Measurements from ENCODE around the gene PPEF2. TPM values are rescaled to one million over a fixed set of nuclear protein-coding genes. Genes with fewer than 3 reads are reported as not detected.
"Not testable (repeated sequence)": the region's sequence is repeated elsewhere in the genome, so short reads cannot be mapped to it uniquely, and the experiment has no call there.

Gene PPEF2
- total RNA-seq, 1 donor from 2014 or later = not detected

GRCh38 chr4:75848891-75849290, 53.4 kb downstream of the PPEF2 start:
- H2AFZ ChIP-seq (ENCODE audit: low read depth, low read length) = no peak overlapping the region
- H3K27ac Mint-ChIP-seq (ENCODE audit: unreplicated experiment) = peak overlapping the region; percentile 35
- no peak overlapping the region for H3K4me3 ChIP-seq (ENCODE audit: insufficient read depth, low read depth, low read length)
- FAIRE-seq (no peak), DNase-seq (ENCODE audit: low read depth) (peak; percentile 70)
- no peak overlapping the region for H3K4me3 Mint-ChIP-seq (ENCODE audit: unreplicated experiment)
- H3K4me1 Mint-ChIP-seq (ENCODE audit: low read depth, unreplicated experiment) = peaks cover 25% of the 10 kb centered on the region
- H3K9ac ChIP-seq (ENCODE audit: low read length) = no peak overlapping the region
- no peaks in the 10 kb centered on the region for H3K27me3 ChIP-seq (ENCODE audit: insufficient read depth, low read length)
- no peaks in the 10 kb centered on the region for H3K36me3 Mint-ChIP-seq (ENCODE audit: low read depth, unreplicated experiment)
- H3K79me2 ChIP-seq (ENCODE audit: insufficient read depth, low read length) = no peaks in the 10 kb centered on the region
- peaks cover 2% of the 10 kb centered on the region for H3K27me3 Mint-ChIP-seq (ENCODE audit: low read depth, unreplicated experiment)
- H3K4me1 ChIP-seq (ENCODE audit: insufficient read depth, low read length) = peaks cover 32% of the 10 kb centered on the region
- H3K27ac ChIP-seq (ENCODE audit: low read depth, low read length) = no peak overlapping the region
- no peaks in the 10 kb centered on the region for H3K9me3 ChIP-seq (ENCODE audit: insufficient read depth, low read depth, low read length)
- no peaks in the 10 kb centered on the region for H4K20me1 ChIP-seq (ENCODE audit: insufficient read depth, low read length)
- H3K4me2 ChIP-seq (ENCODE audit: low read length) = peak overlapping the region; percentile 64
- H3K9me3 Mint-ChIP-seq (ENCODE audit: unreplicated experiment) = no peaks in the 10 kb centered on the region
- no peaks in the 10 kb centered on the region for H3K36me3 ChIP-seq (ENCODE audit: insufficient read depth, low read length)
- no peak for TF ChIP-seq CTCF (IDR thresholded peaks at IDR 0.05; ENCODE audit: insufficient read depth, low read depth, low read length)
- no peak for TF ChIP-seq EZH2 (IDR thresholded peaks at IDR 0.05; ENCODE audit: insufficient read depth, low read length)

- not testable (repeated sequence) for H3K79me2 ChIP-seq (ENCODE audit: insufficient read depth, low read length); H3K36me3 Mint-ChIP-seq (ENCODE audit: low read depth, unreplicated experiment); H3K36me3 ChIP-seq (ENCODE audit: insufficient read depth, low read length); H3K4me3 Mint-ChIP-seq (ENCODE audit: unreplicated experiment); H2AFZ ChIP-seq (ENCODE audit: low read depth, low read length); H3K27me3 Mint-ChIP-seq (ENCODE audit: low read depth, unreplicated experiment); H3K27me3 ChIP-seq (ENCODE audit: insufficient read depth, low read length); H3K4me3 ChIP-seq (ENCODE audit: insufficient read depth, low read depth, low read length); H3K9me3 Mint-ChIP-seq (ENCODE audit: unreplicated experiment); H4K20me1 ChIP-seq (ENCODE audit: insufficient read depth, low read length); H3K9me3 ChIP-seq (ENCODE audit: insufficient read depth, low read depth, low read length)
- H3K9ac ChIP-seq (ENCODE audit: low read length) = peak overlapping the region; percentile 3
- FAIRE-seq (peak; percentile 72), DNase-seq (ENCODE audit: low read depth) (peak; percentile 89)
- Mint-ChIP-seq H3K4me1 (ENCODE audit: low read depth, unreplicated experiment) (peaks cover 30% of the 10 kb centered on the region), H3K27ac (ENCODE audit: unreplicated experiment) (peak overlapping the region; percentile 21)
- H3K4me2 ChIP-seq (ENCODE audit: low read length) = peak overlapping the region; percentile 64
- peak; percentile 63 for TF ChIP-seq CTCF (IDR thresholded peaks at IDR 0.05; ENCODE audit: insufficient read depth, low read depth, low read length)
- peak overlapping the region; percentile 32 for H3K27ac ChIP-seq (ENCODE audit: low read depth, low read length)
- peaks cover 37% of the 10 kb centered on the region for H3K4me1 ChIP-seq (ENCODE audit: insufficient read depth, low read length)
These were observed 54.0 kb downstream of the PPEF2 start for GRCh38 chr4:75848171-75848760.

GRCh38 chr4:75845992-75846391, 56.3 kb downstream of the PPEF2 start:
- Histone ChIP-seq H4K20me1 (ENCODE audit: insufficient read depth, low read length) (no peaks in the 10 kb centered on the region), H3K4me1 (ENCODE audit: insufficient read depth, low read length) (peaks cover 37% of the 10 kb centered on the region), H3K4me3 (ENCODE audit: insufficient read depth, low read depth, low read length) (no peak overlapping the region), H3K27ac (ENCODE audit: low read depth, low read length) (peak overlapping the region; percentile 46), H2AFZ (ENCODE audit: low read depth, low read length) (no peak overlapping the region), H3K9ac (ENCODE audit: low read length) (no peak overlapping the region), H3K4me2 (ENCODE audit: low read length) (no peak overlapping the region), H3K27me3 (ENCODE audit: insufficient read depth, low read length) (no peaks in the 10 kb centered on the region), H3K79me2 (ENCODE audit: insufficient read depth, low read length) (no peaks in the 10 kb centered on the region), H3K36me3 (ENCODE audit: insufficient read depth, low read length) (no peaks in the 10 kb centered on the region), H3K9me3 (ENCODE audit: insufficient read depth, low read depth, low read length) (no peaks in the 10 kb centered on the region)
- no peak overlapping the region for H3K4me3 Mint-ChIP-seq (ENCODE audit: unreplicated experiment)
- no peak overlapping the region for H3K27ac Mint-ChIP-seq (ENCODE audit: unreplicated experiment)
- FAIRE-seq = no peak
- peak; percentile 57 for DNase-seq (ENCODE audit: low read depth)
- no peaks in the 10 kb centered on the region for H3K9me3 Mint-ChIP-seq (ENCODE audit: unreplicated experiment)
- TF ChIP-seq CTCF (IDR thresholded peaks at IDR 0.05; ENCODE audit: insufficient read depth, low read depth, low read length) (no peak), EZH2 (IDR thresholded peaks at IDR 0.05; ENCODE audit: insufficient read depth, low read length) (no peak)
- H3K36me3 Mint-ChIP-seq (ENCODE audit: low read depth, unreplicated experiment) = no peaks in the 10 kb centered on the region
- peaks cover 38% of the 10 kb centered on the region for H3K4me1 Mint-ChIP-seq (ENCODE audit: low read depth, unreplicated experiment)
- H3K27me3 Mint-ChIP-seq (ENCODE audit: low read depth, unreplicated experiment) = no peaks in the 10 kb centered on the region

Data from astrocyte (in vitro differentiated cells and primary cell).